Fibroblast of lung (primary cell): ENCODE results near the gene PTAR1.

ENCODE experiments used
- CTCF ChIP-seq, 2 donors: IDR thresholded peaks in 1 of 2; conservative IDR thresholded peaks in 1 of 2; 1 replicate in 1 of 2; 2 replicates in 1 of 2; pipeline ENCODE4 v1.5.1; 2011 to 2012; ENCODE audit warnings: low read length in 2 of 2, control low read depth in 1 of 2, inconsistent platforms in 1 of 2, low read depth in 1 of 2, mild to moderate bottlenecking in 1 of 2
- EZH2 ChIP-seq: IDR thresholded peaks from 2 replicates; pipeline ENCODE4 v1.5.1; 2012; ENCODE audit warnings: low read length, control low read depth, mild to moderate bottlenecking; ENCODE audit errors: missing control alignments

- TF ChIP-seq CTCF (conservative IDR thresholded peaks at IDR 0.05 in 1 of 2, IDR thresholded peaks at IDR 0.05 in 1 of 2; ENCODE audit: low read depth in 1 of 2, low read length in 2 of 2) (no peak), EZH2 (no peak)
Observed at GRCh38 chr9:69759421-69760277, at the start of gene PTAR1.
